ENCODE results near the gene FGD6.

Gene FGD6

GRCh38 chr12:95066091-95066855 is 151.0 kb downstream of the FGD6 start:
- H3K36me3 ChIP-seq (ENCODE audit: control insufficient read depth, insufficient read depth, low read length), result no peaks in the 10 kb centered on the region
- TF ChIP-seq, protein P1, sequence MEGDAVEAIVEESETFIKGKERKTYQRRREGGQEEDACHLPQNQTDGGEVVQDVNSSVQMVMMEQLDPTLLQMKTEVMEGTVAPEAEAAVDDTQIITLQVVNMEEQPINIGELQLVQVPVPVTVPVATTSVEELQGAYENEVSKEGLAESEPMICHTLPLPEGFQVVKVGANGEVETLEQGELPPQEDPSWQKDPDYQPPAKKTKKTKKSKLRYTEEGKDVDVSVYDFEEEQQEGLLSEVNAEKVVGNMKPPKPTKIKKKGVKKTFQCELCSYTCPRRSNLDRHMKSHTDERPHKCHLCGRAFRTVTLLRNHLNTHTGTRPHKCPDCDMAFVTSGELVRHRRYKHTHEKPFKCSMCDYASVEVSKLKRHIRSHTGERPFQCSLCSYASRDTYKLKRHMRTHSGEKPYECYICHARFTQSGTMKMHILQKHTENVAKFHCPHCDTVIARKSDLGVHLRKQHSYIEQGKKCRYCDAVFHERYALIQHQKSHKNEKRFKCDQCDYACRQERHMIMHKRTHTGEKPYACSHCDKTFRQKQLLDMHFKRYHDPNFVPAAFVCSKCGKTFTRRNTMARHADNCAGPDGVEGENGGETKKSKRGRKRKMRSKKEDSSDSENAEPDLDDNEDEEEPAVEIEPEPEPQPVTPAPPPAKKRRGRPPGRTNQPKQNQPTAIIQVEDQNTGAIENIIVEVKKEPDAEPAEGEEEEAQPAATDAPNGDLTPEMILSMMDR (IDR thresholded peaks at IDR 0.05), result no peak
- no peak overlapping the region for H2AFZ ChIP-seq
- no peak overlapping the region for H3K9ac ChIP-seq
- peaks cover 5% of the 10 kb centered on the region for H3K79me2 ChIP-seq
- no peak overlapping the region for H3K4me2 ChIP-seq (ENCODE audit: low read length)
- no peaks in the 10 kb centered on the region for H3K9me3 ChIP-seq (ENCODE audit: control insufficient read depth, low read length)
- no peaks in the 10 kb centered on the region for H3K27me3 ChIP-seq (ENCODE audit: control insufficient read depth, insufficient read depth, low read length)
- H3K27ac ChIP-seq, result no peak overlapping the region
- no peak overlapping the region for H3K4me3 ChIP-seq (ENCODE audit: low read depth, low read length)
- no peaks in the 10 kb centered on the region for H3K4me1 ChIP-seq

- Histone ChIP-seq H3K27ac (no peak overlapping the region), H3K9ac (no peak overlapping the region), H3K4me2 (ENCODE audit: low read length) (no peak overlapping the region), H3K27me3 (ENCODE audit: control insufficient read depth, insufficient read depth, low read length) (no peaks in the 10 kb centered on the region), H3K9me3 (ENCODE audit: control insufficient read depth, low read length) (no peaks in the 10 kb centered on the region), H3K4me1 (no peaks in the 10 kb centered on the region), H3K79me2 (no peaks in the 10 kb centered on the region), H3K4me3 (ENCODE audit: low read depth, low read length) (no peak overlapping the region), H3K36me3 (ENCODE audit: control insufficient read depth, insufficient read depth, low read length) (no peaks in the 10 kb centered on the region), H2AFZ (no peak overlapping the region)
- TF ChIP-seq, protein P1 (IDR thresholded peaks at IDR 0.05), result no peak
These were observed 156.3 kb downstream of the FGD6 start for GRCh38 chr12:95060951-95061350.

DNA sequence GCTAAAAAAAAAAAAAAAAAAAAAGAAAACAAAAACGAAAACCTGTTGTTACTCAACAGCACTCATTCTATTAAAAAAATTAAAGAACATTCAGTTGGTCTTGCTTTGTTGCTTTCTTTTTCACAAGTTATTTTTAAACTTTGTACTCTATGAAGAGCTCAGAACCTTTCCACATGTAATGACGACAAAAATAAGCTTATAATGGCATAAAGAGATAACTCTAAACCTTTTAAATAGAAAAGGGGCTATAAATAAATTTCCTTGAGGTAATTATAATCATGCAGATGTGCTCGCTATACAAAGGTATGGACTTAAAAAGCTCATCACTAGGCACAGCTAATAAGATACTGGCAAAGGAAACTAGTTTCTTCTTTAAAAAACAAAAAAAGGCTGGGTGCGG is 157.3 kb downstream of the FGD6 start:
- Histone ChIP-seq H3K79me2 (no peaks in the 10 kb centered on the region), H3K4me2 (ENCODE audit: low read length) (no peak overlapping the region), H3K27me3 (ENCODE audit: control insufficient read depth, insufficient read depth, low read length) (no peaks in the 10 kb centered on the region), H2AFZ (no peak overlapping the region), H3K27ac (no peak overlapping the region), H3K4me1 (no peaks in the 10 kb centered on the region), H3K36me3 (ENCODE audit: control insufficient read depth, insufficient read depth, low read length) (no peaks in the 10 kb centered on the region), H3K9me3 (ENCODE audit: control insufficient read depth, low read length) (no peaks in the 10 kb centered on the region), H3K4me3 (ENCODE audit: low read depth, low read length) (no peak overlapping the region), H3K9ac (no peak overlapping the region)
- TF ChIP-seq, protein P1 (IDR thresholded peaks at IDR 0.05), result no peak

GRCh38 chr12:95057424-95057823 is 159.8 kb downstream of the FGD6 start:
- no peaks in the 10 kb centered on the region for H3K79me2 ChIP-seq
- H3K4me1 ChIP-seq, result no peaks in the 10 kb centered on the region
- H2AFZ ChIP-seq, result no peak overlapping the region
- TF ChIP-seq, protein P1 (IDR thresholded peaks at IDR 0.05), result no peak
- H3K36me3 ChIP-seq (ENCODE audit: control insufficient read depth, insufficient read depth, low read length), result no peaks in the 10 kb centered on the region
- H3K27me3 ChIP-seq (ENCODE audit: control insufficient read depth, insufficient read depth, low read length), result no peaks in the 10 kb centered on the region
- H3K4me2 ChIP-seq (ENCODE audit: low read length), result no peak overlapping the region
- H3K9me3 ChIP-seq (ENCODE audit: control insufficient read depth, low read length), result no peaks in the 10 kb centered on the region
- no peak overlapping the region for H3K4me3 ChIP-seq (ENCODE audit: low read depth, low read length)
- no peak overlapping the region for H3K9ac ChIP-seq
- H3K27ac ChIP-seq, result no peak overlapping the region

- Histone ChIP-seq H3K27me3 (ENCODE audit: control insufficient read depth, insufficient read depth, low read length) (no peaks in the 10 kb centered on the region), H3K9me3 (ENCODE audit: control insufficient read depth, low read length) (no peaks in the 10 kb centered on the region), H3K79me2 (no peaks in the 10 kb centered on the region), H3K4me1 (no peaks in the 10 kb centered on the region), H3K4me3 (ENCODE audit: low read depth, low read length) (no peak overlapping the region), H3K4me2 (ENCODE audit: low read length) (no peak overlapping the region), H3K36me3 (ENCODE audit: control insufficient read depth, insufficient read depth, low read length) (no peaks in the 10 kb centered on the region), H3K9ac (no peak overlapping the region), H3K27ac (no peak overlapping the region), H2AFZ (no peak overlapping the region)
- TF ChIP-seq, protein P1 (IDR thresholded peaks at IDR 0.05), result no peak
These were observed 162.2 kb downstream of the FGD6 start for GRCh38 chr12:95055057-95055456.

All from parathyroid adenoma (tissue), 2 donors.